Measurements from ENCODE around the gene APMAP. TPM values are rescaled to one million over a fixed set of nuclear protein-coding genes. Genes with fewer than 3 reads are reported as not detected.
"Not testable (repeated sequence)": the region's sequence is repeated elsewhere in the genome, so short reads cannot be mapped to it uniquely, and the experiment has no call there.

APMAP gene
- total RNA-seq, 1 donor from 2014 or later = 90.7 TPM

DNA sequence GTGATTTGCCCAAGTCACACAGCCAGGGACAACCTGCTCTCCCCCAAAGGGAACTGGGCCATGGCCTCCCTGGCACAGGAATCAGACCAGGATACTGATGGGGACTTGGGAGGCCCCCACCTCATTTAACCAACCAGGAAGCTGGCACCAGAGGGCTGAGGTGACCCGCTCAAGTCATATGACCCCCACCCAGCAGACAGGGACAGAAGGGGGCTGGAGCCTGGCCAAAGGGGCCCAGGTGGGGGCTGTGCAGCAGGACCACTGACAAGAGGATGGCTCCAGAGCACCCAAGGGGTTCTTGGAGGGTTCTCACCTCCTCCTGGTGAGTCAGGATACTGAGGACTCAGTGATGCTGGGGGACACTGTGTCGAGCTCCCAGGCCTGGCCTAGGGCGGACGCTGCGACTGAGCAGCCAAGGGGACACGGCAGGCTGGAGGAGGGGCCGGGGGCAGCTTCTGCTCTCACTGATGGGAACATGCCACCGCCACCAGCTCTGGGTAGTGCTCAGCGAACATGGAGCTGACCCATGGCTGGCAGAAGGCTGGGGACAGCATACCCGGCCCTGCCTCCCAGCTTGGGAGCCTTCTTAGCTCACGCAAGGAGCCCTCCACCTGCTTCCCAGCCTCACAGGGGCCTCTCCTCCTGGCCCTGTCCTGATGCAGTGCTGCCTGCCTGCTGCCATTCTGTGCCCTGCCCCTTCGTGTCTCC, 42.3 kb downstream of the APMAP start:
- no peak for DNase-seq

DNA sequence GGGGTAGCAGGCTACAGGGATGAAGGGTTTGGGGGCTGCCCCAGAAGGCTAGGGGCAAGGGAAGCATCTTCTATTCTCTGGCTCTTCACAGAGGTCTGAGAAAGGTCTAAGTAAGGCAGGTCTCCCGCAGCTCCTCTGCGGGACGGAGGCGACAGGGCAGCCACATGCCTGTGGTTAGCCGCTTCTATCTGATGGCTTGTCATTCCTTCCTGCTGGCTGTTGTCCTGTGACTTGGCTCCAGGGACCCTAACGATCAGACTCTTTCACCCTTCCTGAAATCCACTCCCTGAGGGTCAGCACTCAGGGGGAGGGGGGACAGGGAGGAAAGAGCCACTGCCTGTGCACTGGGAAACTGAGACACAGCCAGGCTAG, 42.8 kb downstream of the APMAP start:
- no peak for DNase-seq

- DNase-seq = no peak
Observed at GRCh38 chr20:24948939-24949679, 43.4 kb downstream of the APMAP start, which contains the start of gene CST7. TSS of gene CST7 (plus strand) at chr20:24949269. CDS start at chr20:24949506, 237 bp downstream.

DNA sequence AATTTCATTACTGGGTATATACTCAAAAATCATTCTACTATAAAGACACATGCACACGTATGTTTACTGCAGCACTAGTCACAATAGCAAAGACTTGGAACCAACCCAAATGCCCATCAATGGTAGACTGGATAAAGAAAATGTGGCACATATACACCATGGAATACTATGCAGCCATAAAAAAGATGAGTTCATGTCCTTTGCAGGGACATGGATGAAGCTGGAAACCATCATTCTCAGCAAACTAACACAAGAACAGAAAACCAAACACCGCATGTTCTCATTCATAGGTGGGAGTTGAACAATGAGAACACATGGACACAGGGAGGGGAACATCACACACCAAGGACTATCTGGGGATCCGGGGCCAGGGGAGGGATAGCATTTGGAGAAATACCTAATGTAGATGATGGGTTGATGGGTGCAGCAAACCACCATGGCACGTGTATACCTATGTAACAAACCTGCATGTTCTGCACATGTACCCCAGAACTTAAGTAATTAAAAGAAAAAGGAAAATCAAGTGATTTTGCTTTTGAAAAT, 44.1 kb downstream of the APMAP start:
- not testable (repeated sequence) for DNase-seq

DNA sequence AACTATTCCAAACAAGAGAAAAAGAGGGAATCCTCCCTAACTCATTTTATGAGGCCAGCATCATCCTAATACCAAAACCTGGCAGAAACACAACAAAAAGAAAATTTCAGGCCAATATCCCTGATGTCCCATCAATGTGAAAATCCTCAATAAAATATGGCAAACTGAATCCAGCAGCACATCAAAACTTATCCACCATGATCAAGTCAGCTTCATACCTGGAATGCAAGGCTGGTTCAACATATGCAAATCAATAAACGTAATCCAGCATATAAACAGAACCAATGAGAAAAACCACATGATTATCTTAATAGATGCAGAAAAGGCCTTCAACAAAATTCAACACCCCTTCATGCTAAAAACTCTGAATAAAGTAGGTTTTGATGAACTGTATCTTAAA, 46.2 kb downstream of the APMAP start:
- DNase-seq = not testable (repeated sequence)

DNA sequence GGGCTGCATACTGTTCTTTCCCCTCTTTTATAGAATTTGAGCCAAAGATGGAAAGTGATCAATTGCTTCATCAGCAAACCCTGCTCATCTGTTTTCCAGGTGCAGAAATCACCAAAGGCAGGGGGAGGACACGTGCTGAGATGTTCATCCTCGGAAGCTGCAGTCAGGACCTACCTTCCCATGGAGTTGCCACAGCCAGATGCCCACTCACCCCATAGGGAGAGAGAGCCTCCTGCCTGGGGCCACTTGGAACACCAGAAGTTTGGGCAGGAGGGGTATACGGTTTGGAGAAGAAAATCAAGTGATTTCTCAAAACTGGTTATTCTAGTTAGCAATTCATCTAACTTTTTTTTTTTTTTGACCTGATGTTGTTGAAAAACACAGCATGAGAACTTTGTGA, 48.8 kb downstream of the APMAP start:
- no peak for DNase-seq

- DNase-seq = no peak
Observed at GRCh38 chr20:24943196-24943595, 49.4 kb downstream of the APMAP start.

- no peak for DNase-seq
Observed at GRCh38 chr20:24942679-24943078, 49.9 kb downstream of the APMAP start.

DNA sequence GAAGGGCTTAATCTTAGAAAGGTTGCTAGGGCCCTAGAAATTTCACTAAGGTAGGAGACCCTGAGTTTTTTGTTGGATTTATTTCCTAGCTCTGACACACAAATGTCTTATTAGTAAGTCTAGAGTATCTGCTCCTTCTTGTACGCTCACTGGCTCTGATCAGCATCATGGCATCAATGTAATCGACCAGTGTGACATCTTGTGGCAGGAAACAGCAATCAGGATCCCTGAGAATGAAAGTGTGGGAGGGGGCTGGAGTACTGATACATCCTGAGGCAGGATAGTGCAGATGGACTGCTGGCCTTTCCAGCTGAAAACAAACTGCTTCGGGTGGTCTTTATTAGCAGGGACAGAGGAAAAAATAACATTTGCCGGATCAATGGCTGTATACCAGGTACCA, 53.5 kb downstream of the APMAP start:
- no peak for DNase-seq

GRCh38 chr20:24938498-24938897, 54.1 kb downstream of the APMAP start:
- no peak for DNase-seq

DNA sequence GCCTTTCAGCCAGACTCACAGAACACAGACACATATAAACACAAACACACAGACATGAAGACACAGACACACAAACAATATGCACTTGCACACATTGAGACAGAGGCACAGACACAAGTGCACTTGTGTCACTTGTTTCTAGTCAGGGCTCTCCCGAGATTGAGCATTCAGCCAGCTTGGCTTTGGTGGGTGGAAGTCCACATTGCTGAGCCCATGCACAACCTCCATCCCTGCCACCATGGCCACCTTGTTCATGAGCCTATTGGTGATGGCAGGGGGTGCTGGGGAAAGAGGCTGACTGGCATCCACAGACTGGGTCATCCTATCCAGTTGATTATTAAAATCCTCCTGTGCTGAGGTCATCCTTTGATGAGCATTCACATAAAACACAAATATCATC, 55.0 kb downstream of the APMAP start:
- no peak for DNase-seq

- no peak for DNase-seq
Observed at GRCh38 chr20:24936526-24937407, 55.8 kb downstream of the APMAP start.

DNA sequence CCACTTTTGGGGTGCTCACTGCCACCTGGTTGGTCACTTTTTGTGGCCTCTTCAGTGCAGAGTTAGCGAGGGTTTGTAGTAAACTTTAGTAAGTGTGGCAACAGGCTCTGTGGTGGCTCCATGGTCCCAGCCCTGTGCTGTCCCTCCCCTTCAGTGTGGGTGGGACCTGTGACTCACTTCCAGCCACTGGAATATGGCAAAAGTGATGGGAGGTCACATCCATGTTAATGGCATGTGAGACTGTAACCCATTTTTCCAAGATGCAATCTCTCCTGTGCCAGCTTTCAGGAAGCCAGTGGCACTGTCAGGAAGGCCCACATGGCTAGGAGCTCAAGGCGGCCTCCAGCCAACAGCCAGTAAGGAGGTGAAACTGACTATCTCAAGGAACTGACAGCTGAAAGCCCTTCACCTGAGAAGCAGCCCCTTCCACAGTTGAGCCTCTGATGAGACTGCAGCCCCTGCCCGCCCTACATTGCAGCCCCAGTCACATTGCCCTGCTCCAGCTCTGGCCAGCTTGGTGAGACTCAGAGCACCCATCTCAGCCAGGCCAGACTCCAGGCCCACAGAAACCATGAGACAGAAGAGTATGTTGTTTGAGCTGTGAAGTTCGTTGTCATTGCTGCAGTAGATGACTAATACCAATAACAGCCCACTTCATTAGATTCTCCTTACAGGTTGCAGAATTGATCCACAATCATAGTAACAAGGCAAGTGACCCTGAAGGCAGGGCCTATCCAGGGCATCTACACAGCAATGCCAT, 56.6 kb downstream of the APMAP start:
- no peak for DNase-seq

GRCh38 chr20:24935140-24935539, 57.4 kb downstream of the APMAP start:
- DNase-seq = no peak

DNA sequence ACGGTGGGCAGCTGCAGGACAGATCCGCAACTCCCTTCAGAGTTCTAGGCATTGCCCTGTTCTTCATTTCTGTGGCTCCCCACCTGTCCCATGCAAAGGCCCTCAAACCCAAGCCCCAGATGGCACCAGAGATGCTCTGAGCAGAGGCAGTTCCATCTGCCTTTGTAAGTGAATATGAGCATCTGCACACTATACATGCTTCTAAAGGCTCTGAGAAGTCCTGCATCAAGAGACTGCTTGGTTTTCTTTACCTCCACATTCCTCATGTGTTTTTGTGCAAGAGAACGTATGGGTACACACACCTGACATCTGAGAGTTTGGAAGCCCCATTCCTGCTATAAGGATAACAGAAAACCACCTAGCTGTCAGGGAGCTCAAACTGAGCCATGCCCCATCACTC, 57.8 kb downstream of the APMAP start:
- no peak for DNase-seq

GRCh38 chr20:24934101-24934661, 58.4 kb downstream of the APMAP start:
- DNase-seq = no peak

DNA sequence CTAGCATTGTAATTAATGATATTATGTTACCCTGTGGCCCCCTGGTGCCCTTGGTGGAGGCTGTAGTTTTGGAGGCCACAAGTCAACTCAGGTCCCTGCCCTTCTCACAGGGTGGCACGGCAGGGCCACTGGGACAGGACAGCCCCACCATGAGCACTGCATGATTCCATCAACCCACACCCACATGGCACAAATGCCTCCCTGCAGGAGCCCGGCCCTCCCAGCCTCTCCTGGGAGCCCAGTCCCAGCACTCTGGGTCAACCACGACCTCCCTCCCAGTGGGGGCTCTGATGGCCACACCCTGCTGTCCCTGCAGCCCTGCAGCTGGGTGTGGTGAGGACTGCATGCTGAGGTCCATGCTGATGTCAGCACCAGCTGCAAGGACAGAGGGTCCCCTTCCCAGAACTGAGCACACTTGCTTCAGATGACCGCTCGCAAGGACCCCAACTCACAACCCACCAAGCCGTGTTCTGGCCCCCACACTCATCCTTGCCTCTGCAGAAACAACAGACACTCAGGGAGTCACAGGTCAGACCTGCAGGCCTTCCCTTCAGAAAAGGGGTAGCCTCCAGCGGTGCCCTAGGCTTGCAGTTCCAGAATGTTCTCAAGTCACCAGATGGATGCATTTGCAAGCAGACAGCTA, 59.2 kb downstream of the APMAP start:
- DNase-seq = no peak

GRCh38 chr20:24931893-24932292, 60.7 kb downstream of the APMAP start:
- DNase-seq = not testable (repeated sequence)

DNA sequence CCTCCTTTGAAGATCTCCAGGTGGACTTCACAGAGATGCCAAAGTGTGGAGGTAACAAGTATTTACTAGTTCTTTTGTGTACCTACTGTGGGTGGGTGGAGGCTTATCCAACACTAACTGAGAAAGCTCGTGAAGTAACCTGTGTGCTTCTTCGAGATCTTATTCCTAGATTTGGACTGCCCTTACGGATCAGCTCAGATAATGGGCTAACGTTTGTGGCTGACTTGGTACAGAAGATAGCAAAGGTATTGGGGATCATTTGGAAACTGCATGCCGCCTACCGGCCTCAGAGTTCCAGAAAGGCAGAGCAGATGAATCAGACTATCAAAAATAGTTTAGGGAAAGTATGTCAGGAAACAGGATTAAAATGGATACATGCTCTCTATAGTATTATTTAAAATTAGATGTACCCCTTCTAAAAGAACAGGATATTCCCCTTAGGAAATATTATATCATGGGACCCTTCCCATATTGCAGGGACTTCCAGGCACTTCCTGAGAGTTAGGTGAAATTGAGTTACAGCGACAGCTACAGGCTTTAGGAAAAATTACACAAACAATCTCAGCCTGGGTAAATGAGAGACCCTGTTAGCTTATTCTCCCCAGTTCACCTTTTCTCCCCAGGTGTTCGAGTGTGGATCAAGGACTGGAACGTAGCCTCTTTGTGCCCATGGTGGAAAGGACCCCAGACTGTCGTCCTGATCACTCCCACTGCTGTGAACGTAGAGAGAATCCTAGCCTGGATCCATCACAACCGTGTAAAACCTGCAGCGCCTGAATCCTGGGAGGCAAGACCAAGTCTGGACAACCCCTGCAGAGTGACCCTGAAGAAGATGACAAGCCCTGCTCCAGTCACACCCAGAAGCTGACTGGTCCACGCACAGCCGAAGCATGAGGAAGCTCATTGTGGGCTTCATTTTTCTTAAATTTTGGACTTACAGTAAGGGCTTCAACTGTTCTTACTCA, 61.5 kb downstream of the APMAP start:
- peak; percentile 11 for DNase-seq

Measured in dermis blood vessel endothelial cell (primary cell).